Breast epithelium (tissue), 4 donors: ENCODE results near the gene ZNF750. TPM values are rescaled to one million over a fixed set of nuclear protein-coding genes. Genes with fewer than 3 reads are reported as not detected.

Source experiments
- DNase-seq, 2 donors: peaks; one replicate each; pipeline ENCODE4 v3.0.0-alpha.2; 2019; ENCODE audit warnings: low spot score in 2 of 2
- H3K27ac ChIP-seq, 2 donors: fragments of 200-600 bp; sonication (generic) in 1 of 2; one replicate each; pipeline ENCODE4 v1.5.1; 2016 to 2019; ENCODE audit warnings: mild to moderate bottlenecking in 1 of 2
- H3K27me3 ChIP-seq, 2 donors: fragments of 200-600 bp; sonication (generic) in 1 of 2; one replicate each; pipeline versions ENCODE4 v1.5.1 to v1.6.0; 2017 to 2019; ENCODE audit warnings: control low read depth in 1 of 2, mild to moderate bottlenecking in 1 of 2
- H3K36me3 ChIP-seq: fragments of 200-600 bp; one replicate; pipeline ENCODE4 v1.5.1; 2019
- H3K4me1 ChIP-seq, 2 donors: fragments of 200-600 bp; sonication (generic); one replicate each; pipeline ENCODE4 v1.5.1; 2016 to 2019; ENCODE audit warnings: control low read depth in 1 of 2
- H3K4me3 ChIP-seq, 3 donors: fragments of 200-600 bp; sonication (generic); 1 replicate in 2 of 3; 2 replicates in 1 of 3; pipeline ENCODE4 v1.5.1; 2016 to 2019; ENCODE audit warnings: mild to moderate bottlenecking in 3 of 3, moderate library complexity in 2 of 3
- H3K9me3 ChIP-seq, 2 donors: fragments of 200-600 bp; sonication (generic) in 1 of 2; one replicate each; pipeline ENCODE4 v1.5.1; 2016 to 2019; ENCODE audit warnings: control low read depth in 1 of 2
- POLR2A ChIP-seq: fragments of 450-650 bp; IDR thresholded peaks from one replicate; pipeline ENCODE4 v1.6.1; 2016; ENCODE audit warnings: antibody characterized with exemption, mild to moderate bottlenecking, moderate library complexity
- POLR2AphosphoS5 ChIP-seq, 3 donors: sonication (generic); formaldehyde crosslinking; IDR thresholded peaks; one replicate each; pipeline ENCODE4 v1.6.1; 2017; ENCODE audit warnings: antibody characterized with exemption in 3 of 3
- intact Hi-C: fragments of 100-400 bp; cut with DNase I; formaldehyde crosslinking; loops from one replicate; pipeline ENCODE4 v1.15.1; 2023; ENCODE audit warnings: low total_unique reads
- total RNA-seq, 3 donors: library from RNA; depleted of rRNA; stranded (reverse); fragments of >200 nt; gene quantifications; one replicate each; pipeline ENCODE4 v1.1.0, GENCODE V29; 2016
- TF ChIP-seq, protein P1 (sequence below), 3 donors: fragments of 450-650 bp; IDR thresholded peaks; one replicate each; pipeline ENCODE4 v1.5.1; 2016 to 2017; ENCODE audit warnings: antibody characterized with exemption in 3 of 3, mild to moderate bottlenecking in 3 of 3, moderate library complexity in 3 of 3

ZNF750 gene
- total RNA-seq, 3 donors from 2014 or later = 5.6 to 7.8 TPM; not detected in 1

DNA sequence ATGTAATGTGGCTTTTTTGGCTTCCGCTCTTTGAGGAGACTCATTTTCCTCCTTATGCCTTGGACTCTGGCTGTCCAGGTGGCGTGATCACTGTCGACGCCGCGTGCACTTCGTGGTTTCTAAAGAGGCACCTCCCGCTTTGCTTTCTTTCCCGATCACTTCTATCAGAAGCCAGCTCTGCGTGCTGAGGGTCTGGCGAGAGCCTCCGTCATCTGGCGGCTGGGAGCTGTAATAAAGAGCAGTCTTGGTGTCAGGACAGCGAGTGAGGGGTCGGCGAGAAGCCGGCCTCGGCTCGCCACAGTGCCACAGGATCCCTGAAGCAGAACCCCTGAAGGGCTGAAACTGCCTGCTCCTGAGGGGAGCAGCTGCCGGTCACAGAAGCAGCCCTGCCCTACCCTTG lies 7.4 kb downstream of the ZNF750 start:
- no peaks in the 10 kb centered on the region for H3K9me3 ChIP-seq
- TF ChIP-seq POLR2AphosphoS5 (IDR thresholded peaks at IDR 0.05) (no peak), POLR2A (no peak)
- TF ChIP-seq, protein P1, sequence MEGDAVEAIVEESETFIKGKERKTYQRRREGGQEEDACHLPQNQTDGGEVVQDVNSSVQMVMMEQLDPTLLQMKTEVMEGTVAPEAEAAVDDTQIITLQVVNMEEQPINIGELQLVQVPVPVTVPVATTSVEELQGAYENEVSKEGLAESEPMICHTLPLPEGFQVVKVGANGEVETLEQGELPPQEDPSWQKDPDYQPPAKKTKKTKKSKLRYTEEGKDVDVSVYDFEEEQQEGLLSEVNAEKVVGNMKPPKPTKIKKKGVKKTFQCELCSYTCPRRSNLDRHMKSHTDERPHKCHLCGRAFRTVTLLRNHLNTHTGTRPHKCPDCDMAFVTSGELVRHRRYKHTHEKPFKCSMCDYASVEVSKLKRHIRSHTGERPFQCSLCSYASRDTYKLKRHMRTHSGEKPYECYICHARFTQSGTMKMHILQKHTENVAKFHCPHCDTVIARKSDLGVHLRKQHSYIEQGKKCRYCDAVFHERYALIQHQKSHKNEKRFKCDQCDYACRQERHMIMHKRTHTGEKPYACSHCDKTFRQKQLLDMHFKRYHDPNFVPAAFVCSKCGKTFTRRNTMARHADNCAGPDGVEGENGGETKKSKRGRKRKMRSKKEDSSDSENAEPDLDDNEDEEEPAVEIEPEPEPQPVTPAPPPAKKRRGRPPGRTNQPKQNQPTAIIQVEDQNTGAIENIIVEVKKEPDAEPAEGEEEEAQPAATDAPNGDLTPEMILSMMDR (IDR thresholded peaks at IDR 0.05) = no peak
- H3K4me3 ChIP-seq = no peak overlapping the region
- peaks cover 0 to 4% of the 10 kb centered on the region in 2 donors for H3K4me1 ChIP-seq
- intact Hi-C loops = no loop called here
- no peak overlapping the region for H3K27ac ChIP-seq
- DNase-seq = no peak
- H3K27me3 ChIP-seq = no peaks in the 10 kb centered on the region
- H3K36me3 ChIP-seq = no peaks in the 10 kb centered on the region

DNA sequence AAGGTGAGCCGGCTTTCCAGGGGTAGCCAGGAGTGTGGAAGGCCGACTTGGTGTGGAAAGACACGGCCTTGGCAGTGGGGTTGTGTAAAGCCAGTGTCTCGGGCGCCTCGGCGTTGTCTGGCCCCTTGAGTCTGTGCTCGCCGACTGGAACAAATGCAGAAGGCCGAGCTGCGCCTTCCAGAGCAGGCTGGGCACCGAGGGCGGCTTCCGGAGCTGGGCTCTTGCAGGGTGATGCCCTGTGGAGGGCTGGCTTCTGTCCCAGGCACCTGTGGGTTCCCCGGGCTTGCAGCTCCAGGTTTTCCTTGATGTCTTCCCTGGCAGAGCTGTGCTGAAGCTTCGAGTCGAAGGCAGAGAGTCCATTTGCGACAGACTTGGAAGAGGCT lies 8.0 kb downstream of the ZNF750 start:
- no peak for TF ChIP-seq POLR2AphosphoS5 (IDR thresholded peaks at IDR 0.05)
- H3K36me3 ChIP-seq = no peaks in the 10 kb centered on the region
- DNase-seq = no peak
- intact Hi-C loops = no loop called here
- no peaks in the 10 kb centered on the region for H3K27me3 ChIP-seq
- H3K4me1 ChIP-seq = peaks cover 0 to 4% of the 10 kb centered on the region in 2 donors
- peak overlapping the region in 1 of 2 donors; percentile 5 for H3K27ac ChIP-seq
- no peaks in the 10 kb centered on the region for H3K9me3 ChIP-seq
- peak overlapping the region in 1 of 3 donors; percentile 8 for H3K4me3 ChIP-seq

DNA sequence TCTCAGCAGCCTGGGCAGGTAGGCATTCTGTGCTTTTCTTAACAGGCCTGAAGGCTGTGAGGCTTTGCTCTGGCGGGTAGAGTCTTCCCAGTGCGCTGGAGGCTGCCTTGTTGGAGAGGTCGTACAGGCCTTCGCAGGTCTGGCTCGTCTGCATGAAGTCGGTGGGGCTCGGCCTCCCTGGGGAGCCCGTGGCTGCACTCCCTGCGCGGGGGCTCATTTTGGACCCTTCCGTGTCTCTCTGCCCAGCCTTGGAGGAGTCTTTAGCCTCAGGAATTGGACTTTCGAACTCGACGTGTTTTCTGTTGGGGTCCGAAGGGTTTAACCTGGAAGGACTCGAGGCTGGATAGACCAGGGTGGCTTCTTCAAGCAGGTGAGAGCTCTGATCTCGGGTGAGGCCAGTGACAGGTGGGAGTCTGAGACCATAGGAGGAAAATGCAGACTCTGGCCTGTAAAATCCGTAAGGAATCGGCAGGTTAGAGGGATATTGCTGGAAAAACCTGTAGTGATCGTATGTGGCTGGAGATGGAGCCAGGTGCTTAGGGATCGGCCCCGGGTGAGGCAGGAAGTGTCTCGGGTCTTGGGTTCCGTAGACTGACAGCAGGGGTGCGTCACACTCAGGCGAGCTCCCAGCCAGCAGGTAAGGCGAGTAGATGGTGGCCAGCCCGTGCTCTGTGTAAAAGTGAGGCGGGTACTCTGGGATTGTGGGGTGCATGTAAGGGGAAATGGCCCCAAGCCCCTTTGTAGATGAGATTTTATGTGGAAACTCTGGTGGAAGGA lies 8.6 kb downstream of the ZNF750 start:
- no peak for TF ChIP-seq POLR2AphosphoS5 (IDR thresholded peaks at IDR 0.05)
- no peak for TF ChIP-seq POLR2A
- TF ChIP-seq, protein P1 (IDR thresholded peaks at IDR 0.05) = no peak
- H3K36me3 ChIP-seq = no peaks in the 10 kb centered on the region
- no peak overlapping the region for H3K4me3 ChIP-seq

DNA sequence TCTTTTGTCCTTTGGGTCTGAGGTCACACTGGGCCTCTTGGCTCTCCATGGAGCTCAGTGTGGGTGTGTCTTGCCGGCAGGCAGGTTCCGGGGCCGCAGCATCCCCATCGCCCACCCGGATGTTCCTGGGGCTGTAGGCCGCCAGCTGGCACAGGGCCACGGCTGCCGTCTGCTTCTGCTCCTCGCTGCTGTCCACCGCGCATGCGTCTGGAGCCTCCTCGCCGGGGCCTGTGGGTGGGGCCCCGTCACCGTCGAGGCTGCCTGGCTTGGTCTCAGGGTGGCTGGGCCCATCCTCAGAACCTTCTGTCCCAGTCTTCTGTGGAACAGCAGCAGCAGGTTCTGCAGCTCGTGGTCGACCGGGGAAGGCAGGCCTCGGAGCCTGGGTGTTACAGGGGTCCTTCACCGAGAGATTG lies 9.6 kb downstream of the ZNF750 start:
- TF ChIP-seq, protein P1 (IDR thresholded peaks at IDR 0.05) = no peak
- no peak for TF ChIP-seq POLR2A
- no peak for TF ChIP-seq POLR2AphosphoS5 (IDR thresholded peaks at IDR 0.05)
- H3K4me1 ChIP-seq = peaks cover 0 to 4% of the 10 kb centered on the region in 2 donors
- no peak for DNase-seq
- intact Hi-C loops = no loop called here
- H3K4me3 ChIP-seq = peak overlapping the region in 1 of 3 donors; percentile 45
- H3K27ac ChIP-seq = peak overlapping the region in 1 of 2 donors; percentile 48
- H3K9me3 ChIP-seq = no peaks in the 10 kb centered on the region
- no peaks in the 10 kb centered on the region for H3K27me3 ChIP-seq
- H3K36me3 ChIP-seq = no peaks in the 10 kb centered on the region

More for the DNA sequence above, 8.6 kb downstream of the ZNF750 start:
- Histone ChIP-seq H3K9me3 (no peaks in the 10 kb centered on the region), H3K27me3 (no peaks in the 10 kb centered on the region), H3K27ac (peak overlapping the region in 1 of 2 donors; percentile 5), H3K4me1 (peaks cover 0 to 4% of the 10 kb centered on the region in 2 donors)
- intact Hi-C loops = no loop called here
- no peak for DNase-seq

DNA sequence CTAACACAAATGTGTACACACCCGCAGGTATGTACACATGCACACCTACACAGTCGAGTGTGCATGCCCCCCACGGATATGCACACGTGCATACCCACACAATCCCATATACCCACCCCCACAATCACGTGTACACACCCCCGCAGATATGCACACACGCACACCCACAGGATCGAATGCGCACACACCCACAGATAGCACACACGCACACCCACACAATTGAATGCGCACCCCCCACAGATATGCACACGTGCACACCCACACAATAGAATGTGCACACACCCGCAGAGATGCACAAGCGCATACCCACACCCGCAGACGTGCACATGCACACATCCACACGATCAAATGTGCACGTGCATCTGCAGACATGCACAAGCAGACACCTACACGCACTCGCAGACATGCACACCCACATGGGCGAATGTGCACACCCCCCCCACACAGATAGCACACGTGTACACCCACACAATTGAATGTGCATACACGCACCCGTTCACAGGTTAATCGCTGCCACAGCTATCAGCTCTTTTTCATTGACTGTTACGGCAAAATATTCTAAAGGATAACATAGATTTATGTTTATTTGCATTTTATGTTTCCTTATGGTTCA lies 10.8 kb downstream of the ZNF750 start:
- Histone ChIP-seq H3K36me3 (no peaks in the 10 kb centered on the region), H3K27me3 (no peaks in the 10 kb centered on the region), H3K27ac (no peak overlapping the region), H3K9me3 (no peaks in the 10 kb centered on the region), H3K4me3 (no peak overlapping the region), H3K4me1 (peaks cover 0 to 4% of the 10 kb centered on the region in 2 donors)
- TF ChIP-seq POLR2A = no peak
- no peak for TF ChIP-seq POLR2AphosphoS5 (IDR thresholded peaks at IDR 0.05)
- TF ChIP-seq, protein P1 (IDR thresholded peaks at IDR 0.05) = no peak
- intact Hi-C loops = no loop called here
- DNase-seq = no peak
